H1 (cell line): Measurements from ENCODE around the gene NUDC.

Experiments
- BACH1 ChIP-seq: IDR thresholded peaks from 2 replicates; pipeline ENCODE4 v1.6.1; 2012; ENCODE audit warnings: low read length, improper control_type of control experiment
- CEBPB ChIP-seq: IDR thresholded peaks from 2 replicates; pipeline ENCODE4 v1.6.1; 2012; ENCODE audit warnings: low read depth, low read length
- CTCF ChIP-seq, 3 experiments: IDR thresholded peaks; 1 replicate in 2 of 3; 2 replicates in 1 of 3; pipeline versions ENCODE4 v1.5.1 to v1.6.1; 2011; ENCODE audit warnings: low read length in 3 of 3, mild to moderate bottlenecking in 3 of 3, inconsistent platforms in 2 of 3, low read depth in 1 of 3, moderate library complexity in 1 of 3; ENCODE audit not compliant: insufficient read depth in 1 of 3; ENCODE audit errors: control extremely low read depth in 1 of 3
- EZH2 ChIP-seq: fragments of 200-600 bp; sonication (generic); IDR thresholded peaks from 2 replicates; pipeline ENCODE4 v1.7.1; 2012; ENCODE audit warnings: low read depth, mild to moderate bottlenecking, moderate library complexity, low read length, inconsistent platforms; ENCODE audit not compliant: severe bottlenecking
- HDAC6 ChIP-seq: IDR thresholded peaks from one replicate; pipeline ENCODE4 v1.7.1; 2012; ENCODE audit warnings: low read depth, mild to moderate bottlenecking, inconsistent platforms, low read length, moderate library complexity
- TAF1 ChIP-seq: IDR thresholded peaks from 2 replicates; pipeline ENCODE4 v1.6.1; 2011; ENCODE audit warnings: mild to moderate bottlenecking, low read depth, low read length
- ZNF274 ChIP-seq: IDR thresholded peaks from 2 replicates; pipeline ENCODE4 v1.7.0; 2012; ENCODE audit warnings: low read length, borderline replicate concordance; ENCODE audit errors: extremely low read depth
- TF ChIP-seq, protein P1 (sequence below): IDR thresholded peaks from 2 replicates; pipeline ENCODE4 v1.6.1; 2011; ENCODE audit warnings: low read length, improper control_type of control experiment

- TF ChIP-seq, protein P1, sequence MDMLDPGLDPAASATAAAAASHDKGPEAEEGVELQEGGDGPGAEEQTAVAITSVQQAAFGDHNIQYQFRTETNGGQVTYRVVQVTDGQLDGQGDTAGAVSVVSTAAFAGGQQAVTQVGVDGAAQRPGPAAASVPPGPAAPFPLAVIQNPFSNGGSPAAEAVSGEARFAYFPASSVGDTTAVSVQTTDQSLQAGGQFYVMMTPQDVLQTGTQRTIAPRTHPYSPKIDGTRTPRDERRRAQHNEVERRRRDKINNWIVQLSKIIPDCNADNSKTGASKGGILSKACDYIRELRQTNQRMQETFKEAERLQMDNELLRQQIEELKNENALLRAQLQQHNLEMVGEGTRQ: no peak
- TF ChIP-seq CTCF (IDR thresholded peaks at IDR 0.05; ENCODE audit: control extremely low read depth in 1 of 3, insufficient read depth in 1 of 3, low read depth in 1 of 3, low read length in 3 of 3) (no peak), HDAC6 (no peak), BACH1 (no peak), CEBPB (no peak), EZH2 (no peak), ZNF274 (no peak), TAF1 (no peak)
Measured at GRCh38 chr1:26888231-26888630, 33.3 kb upstream of the NUDC start.
